ENCODE data around the gene RFX5.

Gene RFX5

DNA sequence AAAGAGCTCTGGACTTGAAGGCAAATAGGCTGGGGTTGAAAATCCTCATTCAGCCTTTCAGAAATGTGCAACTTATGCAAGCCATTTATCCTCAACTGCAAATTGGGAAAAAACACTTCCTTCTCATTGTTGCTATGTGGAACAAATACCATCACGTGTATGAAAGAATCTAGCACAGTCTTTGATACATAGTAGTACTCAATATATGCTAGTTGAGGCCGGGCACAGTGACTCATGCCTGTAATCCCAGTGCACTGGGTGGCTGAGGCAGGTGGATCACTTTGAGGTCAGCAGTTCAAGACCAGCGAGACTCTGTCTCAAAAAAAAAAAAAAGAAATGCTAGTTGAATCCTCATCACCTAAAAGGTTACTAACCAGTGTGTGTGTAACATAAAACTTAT, 28.1 kb downstream of the RFX5 start:
- no peak overlapping the region for H3K27ac ChIP-seq (replicated peaks)
- TF ChIP-seq, protein P1, sequence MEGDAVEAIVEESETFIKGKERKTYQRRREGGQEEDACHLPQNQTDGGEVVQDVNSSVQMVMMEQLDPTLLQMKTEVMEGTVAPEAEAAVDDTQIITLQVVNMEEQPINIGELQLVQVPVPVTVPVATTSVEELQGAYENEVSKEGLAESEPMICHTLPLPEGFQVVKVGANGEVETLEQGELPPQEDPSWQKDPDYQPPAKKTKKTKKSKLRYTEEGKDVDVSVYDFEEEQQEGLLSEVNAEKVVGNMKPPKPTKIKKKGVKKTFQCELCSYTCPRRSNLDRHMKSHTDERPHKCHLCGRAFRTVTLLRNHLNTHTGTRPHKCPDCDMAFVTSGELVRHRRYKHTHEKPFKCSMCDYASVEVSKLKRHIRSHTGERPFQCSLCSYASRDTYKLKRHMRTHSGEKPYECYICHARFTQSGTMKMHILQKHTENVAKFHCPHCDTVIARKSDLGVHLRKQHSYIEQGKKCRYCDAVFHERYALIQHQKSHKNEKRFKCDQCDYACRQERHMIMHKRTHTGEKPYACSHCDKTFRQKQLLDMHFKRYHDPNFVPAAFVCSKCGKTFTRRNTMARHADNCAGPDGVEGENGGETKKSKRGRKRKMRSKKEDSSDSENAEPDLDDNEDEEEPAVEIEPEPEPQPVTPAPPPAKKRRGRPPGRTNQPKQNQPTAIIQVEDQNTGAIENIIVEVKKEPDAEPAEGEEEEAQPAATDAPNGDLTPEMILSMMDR (IDR thresholded peaks at IDR 0.05; ENCODE audit: insufficient read depth, low read length): no peak
- no peak for TF ChIP-seq SPI1 (IDR thresholded peaks at IDR 0.05; ENCODE audit: borderline replicate concordance, low read depth)
- TF ChIP-seq POLR2AphosphoS5 (IDR thresholded peaks at IDR 0.05; ENCODE audit: low read depth): no peak
- no peak for TF ChIP-seq GABPA (IDR thresholded peaks at IDR 0.05; ENCODE audit: low read depth)
- no peak for TF ChIP-seq REST (IDR thresholded peaks at IDR 0.05; ENCODE audit: insufficient replicate concordance, low read depth)
- DNase-seq (ENCODE audit: low read depth in 1 of 2, low spot score in 1 of 2): no peak
- H3K4me3 ChIP-seq (replicated peaks; ENCODE audit: insufficient read depth, low read length): no peak overlapping the region
- H3K27me3 ChIP-seq (ENCODE audit: insufficient read depth, poor library complexity, severe bottlenecking): no peaks in the 10 kb centered on the region

DNA sequence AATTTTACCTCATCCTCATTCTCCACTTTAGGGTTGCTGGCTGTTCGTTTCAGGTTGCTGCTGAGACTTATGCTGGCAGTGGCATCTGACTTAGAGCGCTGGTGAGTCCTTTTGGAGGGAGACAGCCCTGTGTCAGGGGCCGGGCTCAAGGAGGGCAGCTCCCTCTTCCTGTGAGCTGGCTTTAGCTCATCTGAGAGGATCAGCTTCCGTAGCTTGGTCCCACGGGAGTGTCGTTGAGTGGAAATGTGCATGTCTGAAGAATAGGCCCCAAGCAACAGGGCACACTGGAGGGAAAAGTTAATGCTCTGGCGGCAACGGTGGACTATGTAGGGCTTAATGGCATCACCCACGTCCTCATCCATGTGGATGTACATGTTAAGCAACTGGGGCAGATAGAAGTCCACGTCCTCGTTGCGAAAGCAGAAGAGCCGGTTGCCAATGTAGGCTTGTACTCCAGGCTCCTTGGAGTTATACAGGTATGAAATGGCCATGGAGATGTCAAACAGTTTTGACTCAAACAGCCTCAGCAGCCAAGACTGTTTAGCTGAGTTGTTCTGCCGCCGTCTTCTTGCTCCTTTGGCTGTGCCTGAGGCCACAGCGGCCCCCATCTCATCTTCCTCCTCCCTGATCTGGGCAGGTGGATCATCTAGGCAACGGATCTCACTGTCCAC, 31.4 kb downstream of the RFX5 start:
- no peak for DNase-seq (ENCODE audit: low read depth in 1 of 2, low spot score in 1 of 2)
- no peak overlapping the region for H3K27ac ChIP-seq (replicated peaks)
- no peaks in the 10 kb centered on the region for H3K27me3 ChIP-seq (ENCODE audit: insufficient read depth, poor library complexity, severe bottlenecking)
- no peak overlapping the region for H3K4me3 ChIP-seq (replicated peaks; ENCODE audit: insufficient read depth, low read length)
- TF ChIP-seq, protein P1 (IDR thresholded peaks at IDR 0.05; ENCODE audit: insufficient read depth, low read length): no peak
- TF ChIP-seq SPI1 (IDR thresholded peaks at IDR 0.05; ENCODE audit: borderline replicate concordance, low read depth): no peak
- TF ChIP-seq REST (IDR thresholded peaks at IDR 0.05; ENCODE audit: insufficient replicate concordance, low read depth): no peak
- TF ChIP-seq POLR2AphosphoS5 (IDR thresholded peaks at IDR 0.05; ENCODE audit: low read depth): no peak
- TF ChIP-seq GABPA (IDR thresholded peaks at IDR 0.05; ENCODE audit: low read depth): no peak

- no peak overlapping the region for H3K4me3 ChIP-seq (replicated peaks; ENCODE audit: insufficient read depth, low read length)
- H3K27me3 ChIP-seq (ENCODE audit: insufficient read depth, poor library complexity, severe bottlenecking): no peaks in the 10 kb centered on the region
- H3K27ac ChIP-seq (replicated peaks): no peak overlapping the region
- no peak for DNase-seq (ENCODE audit: low read depth in 1 of 2, low spot score in 1 of 2)
- TF ChIP-seq POLR2AphosphoS5 (IDR thresholded peaks at IDR 0.05; ENCODE audit: low read depth) (no peak), GABPA (IDR thresholded peaks at IDR 0.05; ENCODE audit: low read depth) (no peak), SPI1 (IDR thresholded peaks at IDR 0.05; ENCODE audit: borderline replicate concordance, low read depth) (no peak), REST (IDR thresholded peaks at IDR 0.05; ENCODE audit: insufficient replicate concordance, low read depth) (no peak)
- TF ChIP-seq, protein P1 (IDR thresholded peaks at IDR 0.05; ENCODE audit: insufficient read depth, low read length): no peak
These were observed 32.7 kb downstream of the RFX5 start for GRCh38 chr1:151314137-151314875.
